ENCODE measurements around the gene ATP6V1F.
"Not testable (repeated sequence)": the region's sequence is repeated elsewhere in the genome, so short reads cannot be mapped to it uniquely, and the experiment has no call there.

ATP6V1F gene

DNA sequence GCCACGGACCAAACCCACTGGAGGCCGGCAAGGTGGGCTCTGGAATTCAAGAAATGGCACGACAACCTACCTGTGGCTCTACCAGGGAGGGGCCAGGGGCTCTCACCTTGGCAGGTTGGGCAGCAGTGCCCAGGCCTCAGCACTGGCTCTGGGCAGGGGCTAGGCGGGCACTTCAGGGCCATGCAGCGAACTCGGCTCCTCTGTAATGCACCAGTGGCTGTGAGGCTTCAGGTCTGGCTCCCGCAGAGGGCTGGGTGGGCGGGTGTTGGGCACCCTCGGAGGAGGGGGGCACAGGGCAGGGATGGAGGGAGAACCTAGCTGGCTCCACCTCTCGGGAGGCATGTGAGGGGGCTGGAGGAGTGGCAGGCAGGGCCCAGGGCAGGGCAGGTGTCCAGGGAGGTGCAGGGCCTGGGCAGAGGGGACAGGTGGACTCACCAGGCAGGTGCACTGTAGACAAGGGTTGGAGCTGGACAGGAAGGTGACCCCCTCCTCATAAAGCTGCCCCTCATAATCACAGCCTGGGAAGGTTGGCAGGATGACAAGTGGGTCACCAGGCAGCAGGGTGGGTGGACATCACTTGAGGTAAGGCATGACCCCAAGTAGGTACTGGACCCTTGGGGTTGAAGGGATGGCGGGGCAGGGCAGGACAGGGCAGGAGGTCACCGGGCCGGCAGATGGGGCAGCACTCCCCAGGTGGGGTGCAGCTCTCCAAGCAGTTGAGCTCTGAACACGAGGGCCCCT, 41.1 kb downstream of the ATP6V1F start:
- DNase-seq (ENCODE audit: low read depth) = no peak

DNA sequence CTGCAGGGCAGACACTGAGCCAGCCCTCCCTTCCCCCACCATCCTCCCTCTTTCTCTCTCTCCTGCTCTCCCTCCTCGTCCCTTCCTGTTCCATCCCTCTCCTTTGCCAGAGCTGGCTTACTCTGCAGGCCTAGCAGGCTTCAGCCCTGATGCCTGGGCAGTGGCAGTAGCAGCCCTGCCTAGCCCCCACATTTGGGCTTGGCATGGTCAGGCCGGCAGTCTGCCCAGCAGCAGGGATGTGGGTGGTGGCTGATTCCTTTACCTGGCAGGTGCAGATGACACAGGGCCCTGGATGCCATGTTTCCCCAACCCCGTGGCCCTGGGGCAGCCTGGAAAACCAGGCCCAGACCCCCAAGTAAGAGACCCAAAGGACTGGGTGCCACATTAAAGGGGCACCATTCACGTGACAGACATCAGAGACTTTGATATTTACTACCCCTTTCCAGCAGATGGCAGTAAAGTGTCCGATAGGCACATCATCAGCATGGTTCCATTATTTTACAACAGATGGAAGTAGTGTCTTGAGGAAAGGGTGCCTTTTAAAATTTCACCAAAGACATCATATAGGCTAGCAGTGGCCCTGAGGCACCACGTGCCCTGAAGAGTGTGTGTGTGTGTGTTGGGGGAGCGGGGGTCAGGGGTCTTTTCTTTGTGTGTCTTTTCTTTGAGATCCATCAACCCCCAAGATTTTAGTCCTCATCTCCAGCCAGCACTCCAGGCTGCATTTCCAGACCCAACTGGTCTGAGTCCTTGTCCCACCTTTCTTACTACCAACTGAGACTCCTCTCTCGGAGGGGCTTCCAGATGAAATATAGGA, 41.9 kb downstream of the ATP6V1F start:
- DNase-seq (ENCODE audit: low read depth) = no peak

DNA sequence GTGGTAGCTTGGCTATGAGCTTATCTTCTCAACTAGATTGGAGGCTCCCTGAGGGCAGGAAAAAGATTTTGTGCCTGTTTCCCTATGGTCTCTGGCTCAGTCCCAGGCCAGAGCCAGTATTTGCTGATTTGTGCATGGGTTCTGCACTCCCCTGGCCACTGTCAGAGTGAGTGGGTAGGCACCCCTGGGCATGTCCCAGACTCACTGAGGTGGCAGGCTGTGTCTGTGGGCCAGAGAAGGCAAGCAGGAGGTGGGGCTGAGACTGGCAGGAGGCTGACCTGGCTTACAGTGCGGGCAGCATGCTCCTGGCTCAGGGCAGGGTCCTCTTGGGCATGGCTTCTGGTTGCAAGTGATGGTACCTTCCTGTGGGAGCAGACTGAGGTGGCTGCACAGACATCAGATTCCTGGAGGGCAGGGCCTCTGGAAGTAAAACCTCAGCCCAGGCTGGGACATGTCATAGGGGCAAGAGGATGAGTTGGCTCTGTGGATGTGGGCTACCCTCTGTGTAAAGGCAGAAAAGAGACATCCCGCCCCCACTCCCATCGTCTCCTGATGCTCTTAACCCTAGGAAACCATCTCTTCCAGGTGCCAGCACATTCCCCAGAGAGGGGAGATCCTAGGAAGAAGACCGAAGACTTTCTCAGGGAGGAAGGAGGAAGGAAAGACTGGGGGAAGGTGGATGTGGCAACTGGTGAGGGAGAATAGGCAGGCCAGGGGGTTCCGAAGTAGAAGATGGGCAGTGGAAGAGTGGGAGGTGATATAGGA, 43.5 kb downstream of the ATP6V1F start:
- DNase-seq (ENCODE audit: low read depth) = no peak

DNA sequence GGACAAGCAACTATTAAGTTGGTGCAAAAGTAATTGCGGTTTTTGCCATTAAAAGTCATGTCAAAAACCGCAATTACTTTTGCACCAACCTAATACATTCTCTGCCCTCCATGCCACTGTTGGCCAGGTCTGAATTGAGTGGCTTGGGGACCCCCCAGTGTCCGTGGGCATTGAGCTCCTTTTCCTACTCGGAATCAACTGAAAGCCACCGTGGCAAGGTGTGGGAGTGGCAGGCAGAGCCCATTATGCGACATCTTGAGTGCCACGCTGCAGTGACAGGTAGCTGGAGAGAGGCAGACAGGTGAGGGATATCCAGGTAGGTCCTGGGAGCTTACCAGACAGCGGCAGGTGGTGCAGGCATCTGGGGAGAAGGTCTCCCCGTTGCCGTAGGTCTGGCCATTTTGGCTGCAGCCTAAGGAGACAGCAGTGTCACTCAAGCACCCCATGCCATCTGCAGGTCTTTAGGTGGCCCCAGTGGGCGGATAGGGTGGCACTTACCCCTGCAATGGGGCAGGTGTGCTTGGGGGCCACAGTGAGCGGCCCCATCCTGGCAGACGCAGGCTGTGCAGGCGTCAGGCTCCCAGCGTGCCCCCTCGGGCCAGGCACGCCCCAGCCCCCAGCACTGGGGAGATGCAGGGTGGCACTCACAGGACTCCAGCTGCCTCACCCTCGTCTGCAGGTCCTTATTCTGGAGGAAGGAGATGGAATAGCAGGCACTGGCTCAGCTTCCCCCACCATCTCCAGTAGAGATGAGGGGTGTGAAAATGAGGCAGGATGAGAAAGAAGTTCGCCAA, 44.3 kb downstream of the ATP6V1F start:
- no peak for DNase-seq (ENCODE audit: low read depth)

DNA sequence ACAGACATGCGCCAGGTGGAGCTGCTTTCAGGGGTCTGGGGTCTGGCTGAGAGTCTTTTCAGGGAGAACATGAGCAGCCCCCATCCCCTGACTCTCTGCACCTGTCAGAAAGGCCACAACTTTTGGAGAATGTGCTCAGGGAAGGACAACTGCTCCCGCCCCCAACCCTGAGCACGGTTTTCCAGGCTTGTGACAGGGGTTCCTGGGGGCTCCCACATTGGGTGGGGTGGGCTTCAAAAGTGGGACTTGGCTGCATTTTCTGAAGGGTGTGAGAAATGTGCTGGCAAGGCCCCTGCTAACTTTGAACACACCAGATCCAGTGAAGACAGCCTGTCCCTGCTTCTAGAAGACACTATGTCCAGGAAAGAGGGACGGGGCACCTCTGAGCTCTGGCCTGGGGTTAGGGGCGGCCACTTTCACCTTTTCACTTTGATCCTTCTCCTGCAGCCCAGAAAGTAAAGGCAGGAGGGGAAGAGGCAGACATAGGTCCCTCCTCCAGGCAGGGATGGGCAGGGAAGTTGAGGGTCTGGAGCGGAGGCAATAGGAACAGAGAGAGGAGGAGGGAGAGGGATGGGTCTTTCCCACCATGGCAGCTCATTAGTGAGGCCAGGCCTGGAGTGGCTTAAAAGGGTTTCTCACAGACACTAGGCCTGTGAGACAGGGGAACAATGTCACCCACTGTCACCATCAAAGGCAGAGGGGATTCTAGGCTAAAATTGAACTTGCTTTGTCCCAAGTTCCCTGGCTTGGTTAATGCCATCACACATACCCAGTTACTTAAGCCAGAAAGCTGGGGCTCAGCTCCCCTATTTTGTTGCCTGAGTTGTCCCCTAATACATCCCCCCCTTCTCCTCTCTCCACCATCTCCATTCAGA, 46.3 kb downstream of the ATP6V1F start:
- DNase-seq (ENCODE audit: low read depth) = no peak

DNA sequence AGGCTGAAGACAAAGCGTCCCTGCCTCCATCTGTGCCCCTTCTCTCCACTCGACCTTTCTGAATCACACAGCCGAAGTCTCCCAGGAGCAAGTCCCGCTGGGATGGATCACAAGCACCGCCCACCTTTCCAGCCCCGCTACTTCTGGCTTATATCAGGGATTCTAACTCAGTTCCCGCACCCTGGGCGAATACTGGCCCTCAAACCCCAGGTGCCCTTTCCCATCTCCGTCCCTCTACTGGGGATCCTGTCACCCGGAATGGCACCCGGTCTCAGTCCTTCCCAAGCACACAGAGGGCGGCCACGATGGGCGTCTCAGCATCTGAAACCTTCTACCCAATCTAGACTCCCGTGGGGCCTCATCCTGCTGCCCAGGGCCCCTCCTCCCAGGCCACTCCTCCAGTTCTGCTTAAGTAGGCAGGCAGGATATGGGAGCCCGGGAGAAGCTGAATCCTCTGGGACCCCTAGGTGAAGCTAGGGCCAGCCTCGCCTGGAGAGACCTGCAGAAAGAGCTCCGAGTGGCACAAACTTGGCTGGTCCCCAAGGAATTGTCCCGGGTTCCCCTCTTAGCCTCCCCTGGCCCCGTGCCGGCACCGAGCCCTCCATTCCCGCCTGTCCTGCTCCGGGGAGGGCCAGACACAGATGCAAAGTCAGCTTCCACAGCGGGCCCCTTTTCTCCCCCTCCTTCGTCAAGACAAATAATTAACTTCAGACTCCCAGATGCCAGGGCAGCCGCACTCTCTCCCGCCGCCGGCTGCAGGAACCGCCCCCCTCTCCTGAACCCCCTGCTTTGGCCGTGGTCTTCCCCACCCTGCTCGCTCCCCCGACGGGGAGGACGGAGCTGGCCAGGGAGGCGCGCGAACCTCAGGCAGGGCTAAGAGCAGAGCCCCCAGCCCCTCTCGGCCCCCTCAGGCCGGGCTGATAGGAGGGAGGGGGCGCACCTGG, 47.2 kb downstream of the ATP6V1F start:
- DNase-seq (ENCODE audit: low read depth) = peak; percentile 16

DNA sequence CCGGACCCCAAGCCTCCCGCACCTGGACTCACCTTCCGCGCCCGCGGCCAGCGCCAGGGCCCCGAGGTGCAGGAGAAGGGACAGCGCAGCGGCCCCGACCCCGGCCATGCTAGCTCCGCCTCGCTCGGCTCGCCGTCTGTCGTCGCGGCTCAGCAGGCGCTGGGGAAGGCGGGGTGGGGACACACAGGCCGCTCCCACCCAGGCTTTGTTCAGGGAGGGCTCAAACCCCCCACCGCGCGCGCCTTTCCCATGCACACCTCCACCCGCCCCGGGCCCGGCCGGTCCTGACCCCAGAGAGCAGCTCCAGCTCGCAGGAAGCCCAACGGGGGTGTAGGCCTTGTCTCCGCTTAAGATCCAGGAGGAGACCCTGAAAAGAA, 47.9 kb downstream of the ATP6V1F start, which contains the start of gene KCP:
Gene KCP, minus strand, starts transcription at position 141 of the 377 bp plus-strand sequence. Its CDS starts 33 bp downstream, at position 108.
- no peak for DNase-seq (ENCODE audit: low read depth)

DNA sequence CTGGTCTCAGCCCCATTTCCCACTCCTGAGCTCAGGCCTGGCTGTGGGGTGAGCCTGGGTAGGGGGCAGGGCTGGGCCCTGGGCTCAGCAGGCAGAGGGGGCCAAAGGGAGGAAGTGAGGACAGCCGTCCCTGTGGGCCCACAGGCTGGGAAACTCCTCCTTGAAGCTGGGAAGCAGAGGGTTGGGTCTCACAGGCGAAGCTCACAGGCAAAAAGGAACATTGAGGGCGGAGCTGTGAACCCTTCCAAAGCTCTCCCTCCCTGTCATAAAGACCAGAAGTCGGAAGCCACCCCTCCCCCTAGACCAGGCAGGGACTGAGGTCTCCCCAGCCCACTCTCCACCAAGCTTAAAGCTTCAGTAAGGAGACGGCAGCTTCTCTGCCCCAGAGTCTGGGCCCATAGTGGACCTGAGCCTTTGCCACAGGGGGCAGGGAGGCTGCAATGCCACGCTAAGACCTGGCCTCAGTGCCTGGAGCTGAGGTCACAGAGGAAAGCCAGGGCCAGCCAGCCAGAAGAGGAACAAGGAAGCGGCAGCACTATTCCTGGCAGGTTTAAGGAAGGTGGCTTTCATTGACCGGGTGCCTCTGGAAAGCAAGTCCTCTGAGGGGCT, 48.9 kb downstream of the ATP6V1F start:
- no peak for DNase-seq (ENCODE audit: low read depth)

DNA sequence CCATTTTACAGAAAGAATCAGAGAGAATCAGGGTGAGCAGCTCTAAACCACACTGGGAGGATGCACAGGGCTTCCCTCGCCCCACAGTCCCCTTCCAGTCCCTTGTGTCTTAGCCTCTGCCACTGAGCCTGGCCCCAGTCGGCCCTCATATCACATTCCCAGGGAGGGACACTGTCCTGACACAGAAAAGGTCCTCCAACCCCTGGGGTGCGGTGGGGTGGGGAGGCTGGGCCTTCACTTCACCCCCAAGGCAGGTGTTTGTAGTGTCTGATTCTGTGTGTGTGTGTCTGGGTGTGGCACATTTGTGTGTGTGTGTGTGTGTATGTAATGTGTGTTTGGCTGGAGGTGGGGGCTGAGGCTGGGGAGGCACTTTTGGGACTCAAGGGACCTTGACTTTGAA, 49.6 kb downstream of the ATP6V1F start:
- no peak for DNase-seq (ENCODE audit: low read depth)

DNA sequence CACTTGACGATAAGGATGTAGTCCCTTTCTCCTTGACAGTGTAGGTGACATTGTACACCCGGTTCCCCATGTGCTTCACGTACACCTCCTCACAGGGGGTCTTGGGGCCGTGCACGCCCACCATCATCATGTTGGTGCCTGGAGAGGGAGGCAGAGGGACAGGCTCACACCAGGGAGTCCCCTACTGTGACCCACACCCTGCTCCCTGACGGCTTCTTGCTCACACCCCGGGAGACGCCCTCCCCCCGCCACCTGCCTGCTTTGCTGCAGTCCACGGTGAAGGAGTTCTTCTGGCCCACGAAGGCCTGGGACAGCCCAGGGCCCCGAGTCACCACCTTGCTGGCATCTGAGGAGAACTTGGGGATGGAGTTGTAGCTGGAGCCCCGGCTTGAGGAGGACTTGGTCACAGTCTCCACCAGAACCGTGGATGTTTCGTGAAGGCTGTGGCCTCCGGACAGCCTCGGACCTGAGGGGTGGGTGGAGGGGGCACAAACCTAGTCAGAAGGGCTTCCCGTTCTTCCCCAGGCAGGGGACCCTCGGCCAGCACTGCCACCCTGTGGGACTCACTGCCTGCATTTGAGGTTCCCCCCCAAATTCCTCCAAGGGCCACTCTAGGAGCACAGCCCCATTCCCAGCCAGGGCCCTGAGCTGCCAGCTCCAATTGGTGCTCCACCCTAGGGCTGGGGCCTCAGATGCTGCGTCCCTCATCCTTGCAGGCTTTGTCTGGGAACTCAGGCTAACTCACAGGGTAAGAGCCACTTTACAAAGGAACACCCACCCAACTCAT, 50.2 kb downstream of the ATP6V1F start:
- not testable (repeated sequence) for DNase-seq (ENCODE audit: low read depth)

DNA sequence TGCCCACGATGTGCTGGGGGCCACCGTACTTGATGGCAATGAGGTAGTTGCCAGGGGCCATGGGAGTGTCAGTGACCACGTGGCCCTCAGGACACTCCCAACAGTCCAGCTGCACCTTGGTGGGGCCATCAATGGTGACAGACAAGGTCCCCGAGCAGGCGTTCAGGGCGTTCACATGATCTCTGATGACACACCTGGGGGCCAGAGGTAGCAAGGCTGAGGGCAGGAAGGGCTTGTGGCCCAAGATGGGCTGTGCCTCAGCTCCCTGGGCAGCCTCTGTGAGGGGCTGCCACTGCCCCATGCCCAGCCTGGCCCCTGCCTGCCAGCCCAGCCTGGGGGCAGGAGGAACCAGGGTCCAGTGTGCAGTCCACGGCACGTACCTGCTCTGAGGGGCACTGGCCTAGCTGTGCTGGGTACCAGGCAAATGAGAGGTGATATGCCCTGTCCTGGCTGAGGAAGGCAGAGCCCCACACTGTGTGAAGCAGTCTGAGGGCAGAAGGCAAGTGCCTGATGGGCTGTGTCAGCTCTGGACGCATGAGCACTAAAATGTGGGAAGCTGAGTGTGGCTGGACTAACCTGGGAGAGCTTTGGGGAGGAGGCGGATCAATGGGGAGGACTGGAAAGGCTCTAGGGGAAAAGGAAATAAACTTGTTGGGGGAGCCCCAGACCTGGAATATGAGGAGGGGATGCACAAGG, 51.4 kb downstream of the ATP6V1F start:
- DNase-seq (ENCODE audit: low read depth) = no peak

DNA sequence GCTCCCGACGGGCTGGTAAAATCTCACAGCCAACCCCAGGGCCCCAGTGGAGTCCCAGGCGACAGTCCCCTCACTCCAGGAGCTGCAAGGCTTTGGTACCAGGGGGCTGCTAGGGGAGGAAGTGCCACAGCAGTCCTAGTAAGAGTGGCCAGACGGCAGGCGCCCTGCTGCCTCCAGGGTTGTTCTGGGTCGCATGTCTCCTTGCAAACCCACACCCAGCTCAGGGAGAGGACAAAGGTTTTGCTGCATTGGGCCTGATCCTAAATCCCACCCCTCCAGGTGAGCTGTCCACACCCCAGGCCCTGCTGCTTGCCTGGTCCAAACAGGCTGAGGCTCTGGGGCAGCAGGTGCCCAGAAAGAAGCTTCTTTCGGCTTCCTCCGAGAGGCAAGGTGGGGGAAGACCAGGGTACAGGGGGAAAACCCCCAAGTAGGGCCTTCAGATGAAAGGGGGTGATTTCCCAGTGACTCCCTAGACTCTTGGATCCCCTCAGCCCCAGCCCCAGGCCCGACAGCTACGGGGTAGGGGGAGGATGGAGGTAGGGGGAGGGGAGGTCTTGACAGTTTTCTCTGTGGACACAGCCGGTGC, 52.0 kb downstream of the ATP6V1F start:
- DNase-seq (ENCODE audit: low read depth) = no peak

DNA sequence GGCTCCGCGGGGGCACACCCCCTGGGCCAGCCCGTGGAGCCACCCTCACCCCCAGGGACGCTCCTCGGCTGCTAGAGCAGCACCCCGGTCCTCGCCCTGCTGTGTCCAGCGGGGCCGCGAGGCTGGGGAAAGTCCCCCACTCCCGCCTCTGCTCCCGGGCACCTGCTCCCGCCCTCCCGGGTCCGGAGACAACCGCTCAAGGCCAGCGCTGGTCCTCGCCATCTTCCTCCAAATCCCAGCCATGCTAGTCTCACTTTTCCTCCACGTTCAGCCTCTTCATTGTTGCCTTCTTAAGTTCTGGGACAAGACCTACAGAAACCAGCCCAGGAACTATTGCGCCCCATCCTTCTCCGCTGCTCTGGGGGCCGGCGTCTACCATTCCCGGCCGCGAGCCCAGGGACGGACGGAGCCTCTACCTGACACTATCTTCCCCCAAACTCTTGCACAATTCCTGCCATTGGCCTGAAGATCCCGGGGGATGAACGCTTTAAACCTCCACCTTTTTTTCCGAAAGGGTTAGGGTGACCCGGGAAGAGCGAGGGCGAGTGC, 52.7 kb downstream of the ATP6V1F start:
- DNase-seq (ENCODE audit: low read depth) = no peak

All from HS-5 (cell line).